HEK293 (cell line): ENCODE data around the gene MUC12.
"Not testable (repeated sequence)": the region's sequence is repeated elsewhere in the genome, so short reads cannot be mapped to it uniquely, and the experiment has no call there.

Experiments used
- CTCF ChIA-PET: fragments of 350-600 bp; formaldehyde crosslinking; extraction: SDS; loops from one replicate; lab custom pipeline; 2021; ENCODE audit warnings: antibody characterized with exemption; lab: Yijun Ruan, JAX
- POLR2A ChIA-PET: fragments of 300-600 bp; formaldehyde crosslinking; extraction: SDS; loops from one replicate; lab custom pipeline; 2020; ENCODE audit warnings: antibody characterized with exemption, inconsistent platforms; lab: Yijun Ruan, JAX
- H3K27ac ChIP-seq: fragments of 200-500 bp; sonication (Bioruptor generic); 2 replicates; pipeline ENCODE4 v1.5.1; 2014; ENCODE audit warnings: low read depth, low read length, control low read depth, inconsistent platforms; ENCODE audit errors: extremely low read depth
- H3K36me3 ChIP-seq, 2 experiments: fragments of 200-500 bp in 1 of 2; sonication (Bioruptor generic) in 1 of 2; 1 replicate in 1 of 2; 2 replicates in 1 of 2; pipeline ENCODE4 v1.5.1; 2014 to 2017; ENCODE audit warnings: inconsistent platforms in 2 of 2, low read length in 2 of 2; ENCODE audit not compliant: control insufficient read depth in 2 of 2, insufficient read depth in 1 of 2
- H3K4me1 ChIP-seq: fragments of 200-500 bp; sonication (Bioruptor generic); 2 replicates; pipeline ENCODE4 v1.5.1; 2014; ENCODE audit warnings: mild to moderate bottlenecking, low read length, inconsistent platforms; ENCODE audit not compliant: control insufficient read depth, insufficient read depth
- H3K4me3 ChIP-seq: 2 replicates; pipeline ENCODE4 v1.5.1; 2011; ENCODE audit warnings: low read depth, mild to moderate bottlenecking, control low read depth, low read length, moderate library complexity
- H3K9me3 ChIP-seq: fragments of 200-500 bp; sonication (Bioruptor generic); 2 replicates; pipeline ENCODE4 v1.5.1; 2014; ENCODE audit warnings: low read depth, low read length, inconsistent platforms; ENCODE audit not compliant: control insufficient read depth, insufficient read depth
- GLIS2 ChIP-seq: fragments of 450-650 bp; formaldehyde crosslinking; IDR thresholded peaks from 2 replicates; pipeline ENCODE4 v1.5.1; 2016; ENCODE audit warnings: missing biosample characterization, missing genetic modification characterization
- RBAK ChIP-seq: fragments of 450-650 bp; formaldehyde crosslinking; IDR thresholded peaks from 2 replicates; pipeline ENCODE4 v1.5.1; 2016; ENCODE audit warnings: missing biosample characterization, missing genetic modification characterization
- REST ChIP-seq: fragments of 450-650 bp; formaldehyde crosslinking; IDR thresholded peaks from 2 replicates; pipeline ENCODE4 v1.5.1; 2016; ENCODE audit warnings: missing biosample characterization, missing genetic modification characterization
- ZNF121 ChIP-seq: fragments of 450-650 bp; formaldehyde crosslinking; IDR thresholded peaks from 2 replicates; pipeline ENCODE4 v1.5.1; 2016; ENCODE audit warnings: missing biosample characterization, missing genetic modification characterization
- ZNF214 ChIP-seq: fragments of 450-650 bp; formaldehyde crosslinking; IDR thresholded peaks from 2 replicates; pipeline ENCODE4 v1.5.1; 2017; ENCODE audit warnings: missing biosample characterization, mild to moderate bottlenecking, missing genetic modification characterization, borderline replicate concordance
- ZNF324 ChIP-seq: fragments of 450-650 bp; formaldehyde crosslinking; IDR thresholded peaks from 2 replicates; pipeline ENCODE4 v1.5.1; 2016; ENCODE audit warnings: missing biosample characterization, missing genetic modification characterization
- ZNF354C ChIP-seq: fragments of 450-650 bp; formaldehyde crosslinking; IDR thresholded peaks from 2 replicates; pipeline ENCODE4 v1.5.1; 2016; ENCODE audit warnings: missing biosample characterization, missing genetic modification characterization, low read depth, borderline replicate concordance
- ZNF529 ChIP-seq: fragments of 450-650 bp; formaldehyde crosslinking; IDR thresholded peaks from 2 replicates; pipeline ENCODE4 v1.5.1; 2017; ENCODE audit warnings: missing genetic modification characterization, missing biosample characterization; ENCODE audit not compliant: insufficient replicate concordance
- ZNF580 ChIP-seq: fragments of 450-650 bp; formaldehyde crosslinking; IDR thresholded peaks from 2 replicates; pipeline ENCODE4 v1.5.1; 2016; ENCODE audit warnings: missing biosample characterization, missing genetic modification characterization
- ZSCAN18 ChIP-seq: fragments of 450-650 bp; formaldehyde crosslinking; IDR thresholded peaks from 2 replicates; pipeline ENCODE4 v1.5.1; 2016; ENCODE audit warnings: missing biosample characterization, missing genetic modification characterization

The MUC12 gene

GRCh38 chr7:100983451-100984187, 14.3 kb downstream of the MUC12 start:
- ChIA-PET CTCF (interaction anchor here (0.7 kb wide), 1 partner anchor 209 kb away, joined by 3 read pairs; no protein-coding TSS in a partner anchor), POLR2A (no interaction called here)
- Histone ChIP-seq H3K27ac (no peak overlapping the region), H3K9me3 (no peaks in the 10 kb centered on the region)
- TF ChIP-seq ZNF324 (no peak), REST (no peak), ZNF214 (tag by site-specific recombination) (no peak), ZNF121 (tag by site-specific recombination) (no peak), GLIS2 (tag by site-specific recombination) (no peak), RBAK (tag by site-specific recombination) (no peak), ZNF529 (tag by site-specific recombination) (no peak), ZSCAN18 (no peak), ZNF580 (tag by site-specific recombination) (no peak), ZNF354C (tag by site-specific recombination) (no peak)
- TF ChIP-seq, all 188 proteins: peak for 0
- no peaks in the 10 kb centered on the region for H3K4me1 ChIP-seq
- no peak overlapping the region for H3K4me3 ChIP-seq
- H3K36me3 ChIP-seq, result no peaks in the 10 kb centered on the region

GRCh38 chr7:100984241-100984918, 15.0 kb downstream of the MUC12 start:
- H3K9me3 ChIP-seq, H3K36me3 ChIP-seq, H3K27ac ChIP-seq, H3K4me1 ChIP-seq, POLR2A ChIA-PET, H3K4me3 ChIP-seq: not testable (repeated sequence)
- CTCF ChIA-PET, result interaction anchor here (0.7 kb wide), 1 partner anchor 208 kb away, joined by 3 read pairs; no protein-coding TSS in a partner anchor

GRCh38 chr7:100985033-100985797, 15.8 kb downstream of the MUC12 start:
- H3K4me3 ChIP-seq, CTCF ChIA-PET, POLR2A ChIA-PET, H3K27ac ChIP-seq, H3K4me1 ChIP-seq, H3K9me3 ChIP-seq, H3K36me3 ChIP-seq: not testable (repeated sequence)
